Hematopoietic multipotent progenitor cell treated with erythropoietin and hydrocortisone succinate and interleukin-3 and kit ligand, for 15 days (in vitro differentiated cells): Measurements from ENCODE around the gene CALY.
"Not testable (repeated sequence)": the region's sequence is repeated elsewhere in the genome, so short reads cannot be mapped to it uniquely, and the experiment has no call there.

Source experiments
- DNase-seq: peaks from one replicate; pipeline ENCODE4 v3.0.0-alpha.2; 2015; ENCODE audit warnings: low spot score

The CALY gene

GRCh38 chr10:133336577-133337369 lies at the start of gene CALY:
TSS of gene CALY (minus strand) at chr10:133336896. CDS start at chr10:133328989, 7,907 bp downstream.
- DNase-seq, result no peak

DNA sequence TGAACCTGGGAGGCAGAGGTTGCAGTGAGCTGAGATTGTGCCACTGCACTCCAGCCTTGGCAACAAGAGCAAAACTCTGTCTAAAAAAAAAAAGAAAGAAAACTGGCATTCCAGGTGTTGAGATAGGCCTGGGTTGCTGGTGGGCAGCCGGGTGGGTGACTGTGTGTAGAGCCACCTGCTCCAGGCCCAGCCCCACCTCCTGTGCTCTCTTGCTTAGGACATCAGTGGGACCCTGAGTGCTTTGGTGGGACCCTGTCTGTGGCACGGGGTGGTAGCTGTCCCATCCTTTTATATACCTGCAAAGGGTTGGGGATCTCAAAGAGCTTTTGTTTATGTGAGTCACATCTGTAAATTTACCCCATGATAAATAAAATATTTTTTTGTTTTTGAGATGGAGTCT lies 48.5 kb upstream of the CALY start:
- no peak for DNase-seq

DNA sequence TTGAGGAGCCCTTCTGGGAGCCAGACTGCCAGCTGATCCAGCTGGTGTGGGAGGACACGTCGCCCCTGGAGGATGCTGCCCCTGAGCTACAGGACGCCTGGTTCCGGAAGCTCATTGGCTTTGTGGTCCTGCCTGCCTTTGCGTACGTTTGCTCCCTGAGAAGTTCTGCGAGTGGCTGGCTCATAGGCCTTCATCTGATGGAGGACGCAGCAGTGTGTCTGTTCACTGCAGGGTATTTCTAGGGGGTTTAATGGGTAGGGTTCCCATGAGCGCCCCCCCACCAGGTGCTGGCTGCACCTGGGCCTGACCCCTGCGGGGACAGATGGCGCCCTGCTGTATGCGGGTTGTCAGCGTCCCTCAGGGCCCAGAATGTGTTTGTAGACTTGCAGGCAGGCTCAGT lies 47.4 kb upstream of the CALY start:
- DNase-seq, result no peak

DNA sequence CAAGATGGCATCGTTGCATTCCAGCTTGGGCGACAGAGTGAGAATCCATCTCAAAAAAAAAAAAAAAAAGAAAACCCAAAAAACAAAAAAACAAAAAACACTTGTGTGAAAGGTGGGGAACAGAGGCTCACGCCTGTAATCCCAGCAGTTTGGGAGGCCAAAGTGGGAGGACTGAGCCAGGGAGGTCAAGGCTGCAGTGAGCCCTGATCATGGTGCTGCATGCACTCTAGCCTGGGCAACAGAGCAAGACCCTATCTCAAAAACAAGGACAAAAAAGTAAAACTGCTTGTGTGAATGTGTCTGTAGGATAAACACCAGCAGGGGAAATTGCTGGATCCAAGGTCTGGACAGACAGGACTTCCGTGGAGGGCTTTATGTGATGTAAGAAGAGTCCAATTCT lies 46.9 kb upstream of the CALY start:
- DNase-seq, result no peak

DNA sequence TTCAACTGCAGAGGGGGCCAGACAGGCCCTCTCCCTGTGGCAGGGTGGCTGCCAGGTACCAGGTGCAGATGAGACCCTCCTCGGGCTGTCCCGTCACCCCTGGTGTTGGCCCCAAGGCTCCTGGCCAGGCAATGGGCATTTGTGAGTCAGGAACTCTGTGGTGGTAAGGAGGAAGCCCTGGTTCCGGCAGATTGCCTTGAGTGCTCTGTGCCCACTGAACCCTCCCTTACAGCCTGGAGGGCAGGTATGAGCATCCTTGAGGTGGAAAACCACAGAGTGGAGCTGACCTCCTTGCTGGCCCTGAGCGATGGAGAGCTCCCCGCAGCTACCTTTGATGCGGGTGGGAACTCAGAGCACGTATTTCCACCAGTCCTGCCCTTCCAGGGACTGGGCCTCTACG lies 44.3 kb upstream of the CALY start:
- DNase-seq, result no peak

DNA sequence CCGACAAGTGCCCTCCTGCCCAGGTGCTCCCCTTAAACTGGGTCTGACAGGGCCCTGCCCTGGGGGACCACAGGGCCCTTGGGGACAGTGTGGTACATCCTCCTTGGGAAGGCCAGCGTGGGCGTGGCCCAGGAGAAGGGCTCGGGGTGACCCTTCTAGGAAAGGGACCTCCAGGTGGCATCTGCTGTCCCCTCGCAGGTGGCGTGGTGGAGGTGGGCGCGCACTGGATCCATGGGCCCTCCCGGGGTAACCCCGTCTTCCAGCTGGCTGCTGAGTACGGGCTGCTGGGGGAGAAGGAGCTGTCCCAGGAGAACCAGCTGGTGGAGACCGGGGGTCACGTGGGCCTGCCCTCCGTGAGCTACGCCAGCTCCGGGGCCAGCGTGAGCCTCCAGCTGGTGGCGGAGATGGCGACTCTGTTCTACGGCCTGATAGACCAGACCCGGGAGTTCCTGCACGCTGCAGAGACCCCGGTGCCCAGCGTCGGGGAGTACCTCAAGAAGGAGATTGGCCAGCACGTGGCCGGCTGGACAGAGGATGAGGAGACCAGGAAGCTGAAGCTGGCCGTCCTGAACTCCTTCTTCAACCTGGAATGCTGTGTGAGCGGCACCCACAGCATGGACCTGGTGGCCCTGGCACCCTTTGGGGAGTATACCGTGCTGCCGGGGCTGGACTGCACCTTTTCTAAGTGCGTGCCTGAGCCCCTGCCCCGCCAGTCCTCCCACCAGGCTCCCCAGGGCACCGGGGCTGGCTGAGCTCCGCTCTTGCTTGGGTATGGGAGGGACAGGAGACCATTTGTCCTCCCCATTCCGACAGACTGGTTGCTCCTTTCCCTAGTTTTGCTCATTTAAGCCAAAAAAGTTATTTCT lies 43.3 kb upstream of the CALY start:
- DNase-seq, result no peak

DNA sequence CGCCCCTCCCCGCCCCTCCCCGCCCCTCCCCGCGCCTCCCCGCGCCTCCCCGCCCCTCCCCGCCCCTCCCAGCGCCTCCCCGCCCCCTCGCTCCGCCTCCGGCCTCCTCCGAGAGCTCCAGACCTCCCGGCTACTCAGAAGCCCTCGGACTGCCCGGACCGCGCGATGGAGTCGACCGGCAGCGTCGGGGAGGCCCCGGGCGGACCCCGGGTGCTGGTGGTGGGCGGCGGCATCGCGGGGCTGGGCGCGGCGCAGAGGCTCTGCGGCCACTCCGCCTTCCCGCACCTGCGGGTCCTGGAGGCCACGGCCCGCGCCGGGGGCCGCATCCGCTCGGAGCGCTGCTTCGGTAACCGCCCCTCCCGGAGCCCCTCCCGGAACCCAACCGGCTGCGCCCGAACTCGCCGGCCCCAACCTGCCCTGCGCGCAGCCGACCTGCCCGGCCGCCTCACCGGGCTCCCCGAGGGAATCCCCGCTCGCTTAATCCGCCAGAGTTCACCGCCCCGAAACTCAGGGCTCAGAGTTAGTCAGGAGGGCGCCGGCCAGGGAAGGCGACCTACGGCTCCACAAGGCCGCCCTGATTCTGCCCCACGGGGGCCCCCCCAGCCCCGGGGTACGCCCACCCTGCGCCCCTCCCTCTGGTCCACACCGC lies 42.6 kb upstream of the CALY start, which contains the start of gene PAOX:
TSS of gene PAOX (plus strand) at position 111 of the 649 bp plus-strand sequence. CDS start at position 166, 55 bp downstream.
- DNase-seq, result no peak

GRCh38 chr10:133378251-133379096 lies 41.8 kb upstream of the CALY start:
- DNase-seq, result peak; percentile 14

DNA sequence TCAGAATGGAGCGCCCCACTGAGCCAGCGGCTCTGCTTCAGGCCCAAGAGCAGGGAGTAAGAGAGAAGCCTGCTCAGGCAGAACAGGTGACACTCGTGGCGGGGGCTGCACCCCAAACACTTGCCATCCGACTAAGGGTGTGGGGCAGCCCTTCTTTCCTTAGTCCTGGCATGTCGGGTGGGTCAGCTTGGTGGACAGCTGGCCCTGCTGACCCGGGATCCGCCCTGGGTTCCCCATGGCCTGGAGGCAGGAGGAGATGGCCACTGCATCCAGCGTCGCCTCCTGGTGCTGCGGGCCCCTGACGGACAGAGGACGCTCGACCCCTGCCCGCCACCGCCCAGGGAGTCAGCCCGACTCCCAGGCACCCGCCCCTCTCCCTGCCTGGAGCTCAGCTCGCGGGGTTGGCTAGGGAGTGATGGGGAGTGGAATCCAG lies 41.1 kb upstream of the CALY start:
- no peak for DNase-seq

DNA sequence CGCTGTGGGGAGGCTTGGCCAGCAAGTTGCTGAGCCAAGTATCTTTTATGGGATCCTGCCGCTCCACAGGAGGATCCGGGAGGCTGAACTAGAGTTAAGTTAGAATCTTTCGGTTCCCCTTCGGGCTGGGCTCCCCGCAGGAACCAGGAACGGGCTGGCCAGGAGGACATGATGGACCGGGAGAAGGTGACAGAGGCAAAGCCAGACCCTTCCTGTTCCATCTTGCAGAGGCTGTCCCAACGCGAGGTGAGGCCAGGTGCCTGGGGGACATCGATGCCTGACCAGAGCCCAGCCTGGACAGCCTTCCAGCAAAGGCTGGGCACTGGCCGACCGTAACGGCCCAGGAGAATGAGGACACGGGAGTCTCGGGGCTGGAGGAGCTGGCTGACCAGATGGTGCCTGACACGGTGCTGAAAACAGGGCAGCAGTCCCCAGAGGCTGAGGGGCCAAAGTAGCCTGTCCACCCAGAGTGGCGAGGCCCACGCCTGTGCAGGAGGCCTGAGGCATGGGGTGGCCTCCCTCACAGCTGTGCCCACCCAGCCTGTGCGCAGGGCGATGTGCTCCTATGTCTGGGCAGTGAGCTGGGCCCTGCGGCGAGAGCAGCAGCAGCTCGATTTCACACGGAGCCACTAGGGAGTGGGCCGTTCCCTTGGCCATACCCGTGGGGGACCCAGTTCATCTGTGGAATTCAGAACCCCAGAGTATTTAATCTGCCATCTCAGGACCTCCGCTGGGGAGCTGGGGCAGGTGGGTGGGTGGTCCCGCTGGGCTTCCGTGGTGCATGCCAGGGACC lies 40.5 kb upstream of the CALY start:
- DNase-seq, result no peak

GRCh38 chr10:133376183-133376582 lies 39.5 kb upstream of the CALY start:
- DNase-seq, result not testable (repeated sequence)

- no peak for DNase-seq
Observed at GRCh38 chr10:133375357-133376115, 38.8 kb upstream of the CALY start.

GRCh38 chr10:133373174-133374090 lies 36.7 kb upstream of the CALY start, which contains the start of gene ECHS1:
TSS of gene ECHS1 (minus strand) at chr10:133373354. CDS start at chr10:133373333, 21 bp downstream.
- DNase-seq, result peak; percentile 92

DNA sequence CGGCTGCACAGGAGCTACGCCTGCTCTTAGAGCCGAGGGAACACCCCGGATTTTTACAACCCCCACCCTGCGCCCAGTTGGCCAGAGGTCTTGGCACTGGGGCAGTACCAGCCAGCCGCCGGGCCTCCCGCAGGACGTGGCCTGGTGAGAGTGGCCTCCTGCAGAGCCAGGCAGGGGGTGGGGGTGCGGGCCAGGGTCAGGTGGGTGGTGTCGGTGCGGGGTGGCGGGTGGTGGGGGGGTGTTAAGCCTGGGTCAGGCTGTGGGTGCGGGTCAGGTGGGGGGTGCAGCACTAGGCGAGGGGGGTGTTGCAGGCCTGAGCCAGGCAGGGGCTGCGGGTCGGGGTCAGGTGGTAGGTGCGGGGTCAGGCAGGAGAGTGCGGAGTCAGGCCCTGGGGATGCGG lies 35.8 kb upstream of the CALY start:
- DNase-seq, result no peak

- no peak for DNase-seq
Observed at GRCh38 chr10:133370030-133370786, 33.5 kb upstream of the CALY start.

GRCh38 chr10:133368153-133368552 lies 31.5 kb upstream of the CALY start:
- no peak for DNase-seq

DNA sequence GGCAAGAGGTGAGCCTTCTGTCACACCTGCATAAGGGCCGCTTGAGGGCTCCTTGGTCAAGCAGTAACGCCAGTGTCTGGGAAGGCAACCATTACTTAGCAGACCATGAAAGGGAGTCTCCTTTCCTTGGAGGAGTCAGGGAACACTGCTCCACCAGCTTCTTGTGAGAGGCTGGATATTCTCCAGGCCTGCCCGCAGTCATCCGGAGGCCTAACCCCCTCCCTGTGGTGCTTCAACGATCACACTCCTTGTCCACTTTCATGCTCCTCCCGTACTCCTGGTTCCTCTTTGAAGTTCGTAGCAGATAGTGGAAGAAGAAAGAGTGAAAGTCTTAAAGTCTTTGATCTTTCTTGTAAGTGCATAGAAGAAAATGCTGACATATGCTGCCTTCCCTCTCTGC lies 30.8 kb upstream of the CALY start:
- DNase-seq, result not testable (repeated sequence)

DNA sequence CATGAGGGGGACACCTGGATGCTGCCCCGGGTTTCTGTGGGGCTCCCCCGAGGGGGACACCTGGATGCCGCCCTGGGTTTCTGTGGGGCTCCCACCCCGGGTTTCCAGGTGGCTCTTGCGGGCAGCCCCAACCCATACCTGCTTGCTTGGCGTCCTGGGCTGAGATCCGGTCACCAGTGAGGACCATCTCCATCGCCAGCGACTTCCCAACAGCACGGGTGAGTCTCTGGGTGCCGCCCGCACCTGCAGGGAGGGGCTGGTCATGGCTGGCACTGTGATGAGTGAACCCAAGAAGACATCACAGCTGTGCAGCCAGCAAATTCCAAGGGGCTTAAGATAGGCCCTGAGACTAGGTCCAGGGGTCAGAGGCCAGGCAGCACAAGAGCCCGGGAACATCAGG lies 30.1 kb upstream of the CALY start:
- DNase-seq, result no peak
